IPS-15b (cell line): ENCODE results near the gene KCNQ1OT1.

Experiments
- H3K27me3 ChIP-seq: one replicate; pipeline ENCODE4 v1.6.1; 2013; ENCODE audit warnings: low read length; ENCODE audit not compliant: control insufficient read depth, insufficient read depth
- H3K36me3 ChIP-seq: one replicate; pipeline ENCODE4 v1.6.1; 2013; ENCODE audit warnings: low read length; ENCODE audit not compliant: control insufficient read depth, insufficient read depth
- H3K4me1 ChIP-seq: one replicate; pipeline ENCODE4 v1.6.1; 2013; ENCODE audit warnings: mild to moderate bottlenecking, low read length; ENCODE audit not compliant: control insufficient read depth, insufficient read depth
- H3K4me3 ChIP-seq: one replicate; pipeline ENCODE4 v1.5.1; 2013; ENCODE audit warnings: low read depth, low read length
- H3K9ac ChIP-seq: one replicate; pipeline ENCODE4 v1.6.1; 2013; ENCODE audit warnings: low read depth, mild to moderate bottlenecking, low read length
- H3K9me3 ChIP-seq: one replicate; pipeline ENCODE4 v1.6.1; 2013; ENCODE audit warnings: mild to moderate bottlenecking, low read length; ENCODE audit not compliant: control insufficient read depth, insufficient read depth

Gene KCNQ1OT1

GRCh38 chr11:2715716-2716350, 16.0 kb upstream of the KCNQ1OT1 start:
- Histone ChIP-seq H3K4me3 (no peak overlapping the region), H3K9ac (no peak overlapping the region), H3K27me3 (peaks cover 57% of the 10 kb centered on the region), H3K36me3 (no peaks in the 10 kb centered on the region), H3K9me3 (no peaks in the 10 kb centered on the region), H3K4me1 (peaks cover 17% of the 10 kb centered on the region)

GRCh38 chr11:2714871-2715270, 15.1 kb upstream of the KCNQ1OT1 start:
- Histone ChIP-seq H3K4me1 (peaks cover 11% of the 10 kb centered on the region), H3K9ac (no peak overlapping the region), H3K4me3 (no peak overlapping the region), H3K9me3 (no peaks in the 10 kb centered on the region), H3K27me3 (peaks cover 49% of the 10 kb centered on the region), H3K36me3 (no peaks in the 10 kb centered on the region)

- H3K4me1 ChIP-seq: peaks cover 6% of the 10 kb centered on the region
- no peaks in the 10 kb centered on the region for H3K9me3 ChIP-seq
- no peak overlapping the region for H3K4me3 ChIP-seq
- peaks cover 46% of the 10 kb centered on the region for H3K27me3 ChIP-seq
- no peak overlapping the region for H3K9ac ChIP-seq
- no peaks in the 10 kb centered on the region for H3K36me3 ChIP-seq
These were observed 14.6 kb upstream of the KCNQ1OT1 start for GRCh38 chr11:2714463-2714800.

GRCh38 chr11:2713661-2714462, 14.1 kb upstream of the KCNQ1OT1 start:
- Histone ChIP-seq H3K9ac (no peak overlapping the region), H3K27me3 (peaks cover 45% of the 10 kb centered on the region), H3K4me3 (no peak overlapping the region), H3K9me3 (no peaks in the 10 kb centered on the region), H3K4me1 (peaks cover 5% of the 10 kb centered on the region), H3K36me3 (no peaks in the 10 kb centered on the region)

- peaks cover 40% of the 10 kb centered on the region for H3K27me3 ChIP-seq
These were observed 13.3 kb upstream of the KCNQ1OT1 start for GRCh38 chr11:2713094-2713493.

GRCh38 chr11:2711161-2711560, 11.4 kb upstream of the KCNQ1OT1 start:
- Histone ChIP-seq H3K4me1 (no peaks in the 10 kb centered on the region), H3K9ac (no peak overlapping the region), H3K36me3 (no peaks in the 10 kb centered on the region), H3K27me3 (peaks cover 41% of the 10 kb centered on the region), H3K4me3 (no peak overlapping the region), H3K9me3 (no peaks in the 10 kb centered on the region)

More at GRCh38 chr11:2713094-2713493, 13.3 kb upstream of the KCNQ1OT1 start:
- Histone ChIP-seq H3K4me1 (no peaks in the 10 kb centered on the region), H3K9me3 (no peaks in the 10 kb centered on the region), H3K4me3 (no peak overlapping the region), H3K36me3 (no peaks in the 10 kb centered on the region), H3K9ac (no peak overlapping the region)

- Histone ChIP-seq H3K4me3 (no peak overlapping the region), H3K9me3 (no peaks in the 10 kb centered on the region), H3K4me1 (no peaks in the 10 kb centered on the region), H3K27me3 (peaks cover 39% of the 10 kb centered on the region), H3K9ac (no peak overlapping the region), H3K36me3 (no peaks in the 10 kb centered on the region)
These were observed 9.6 kb upstream of the KCNQ1OT1 start for GRCh38 chr11:2709429-2709828.

- Histone ChIP-seq H3K36me3 (no peaks in the 10 kb centered on the region), H3K4me1 (peaks cover 3% of the 10 kb centered on the region), H3K27me3 (peaks cover 44% of the 10 kb centered on the region), H3K9me3 (no peaks in the 10 kb centered on the region), H3K9ac (no peak overlapping the region), H3K4me3 (no peak overlapping the region)
These were observed 9.0 kb upstream of the KCNQ1OT1 start for GRCh38 chr11:2708757-2709281.

GRCh38 chr11:2708151-2708581, 8.4 kb upstream of the KCNQ1OT1 start:
- no peak overlapping the region for H3K9ac ChIP-seq
- H3K27me3 ChIP-seq: peaks cover 45% of the 10 kb centered on the region
- H3K9me3 ChIP-seq: no peaks in the 10 kb centered on the region
- H3K36me3 ChIP-seq: no peaks in the 10 kb centered on the region
- peaks cover 6% of the 10 kb centered on the region for H3K4me1 ChIP-seq
- no peak overlapping the region for H3K4me3 ChIP-seq

- peaks cover 47% of the 10 kb centered on the region for H3K27me3 ChIP-seq
- H3K36me3 ChIP-seq: no peaks in the 10 kb centered on the region
- peaks cover 6% of the 10 kb centered on the region for H3K4me1 ChIP-seq
- no peak overlapping the region for H3K9ac ChIP-seq
- H3K9me3 ChIP-seq: no peaks in the 10 kb centered on the region
- H3K4me3 ChIP-seq: no peak overlapping the region
These were observed 7.9 kb upstream of the KCNQ1OT1 start for GRCh38 chr11:2707736-2708135.

GRCh38 chr11:2706321-2706720, 6.5 kb upstream of the KCNQ1OT1 start:
- no peak overlapping the region for H3K4me3 ChIP-seq
- peaks cover 6% of the 10 kb centered on the region for H3K4me1 ChIP-seq
- H3K36me3 ChIP-seq: no peaks in the 10 kb centered on the region
- H3K9me3 ChIP-seq: no peaks in the 10 kb centered on the region
- H3K27me3 ChIP-seq: peaks cover 53% of the 10 kb centered on the region
- H3K9ac ChIP-seq: no peak overlapping the region
